Caco-2 (cell line): ENCODE data around the gene RSF1. TPM values are rescaled to one million over a fixed set of nuclear protein-coding genes. Genes with fewer than 3 reads are reported as not detected.

Experiments
- BruUV-seq: library from RNA; stranded (reverse); fragments of 400-500 nt; replicated peaks from 2 replicates; lab custom pipeline; 2021; lab: Mats Ljungman, UMichigan
- CTCF ChIA-PET: fragments of 300-600 bp; sonication (Branson Sonifier 250); formaldehyde crosslinking; loops from one replicate; lab custom pipeline; 2022; ENCODE audit warnings: antibody characterized with exemption; lab: Charles Lee
- POLR2A ChIA-PET: fragments of 300-600 bp; sonication (Branson Sonifier 250); formaldehyde crosslinking; loops from one replicate; lab custom pipeline; 2022; ENCODE audit warnings: antibody characterized with exemption; lab: Charles Lee
- DNase-seq, 2 experiments: peaks; one replicate each; pipeline versions ENCODE4 v3.0.0 to v3.0.0-alpha.2; 2020 to 2022
- H3K27me3 ChIP-seq: replicated peaks from 2 replicates; pipeline ENCODE4 v1.6.0; 2011; ENCODE audit warnings: low read length; ENCODE audit not compliant: control insufficient read depth, insufficient read depth
- H3K36me3 ChIP-seq: 2 replicates; pipeline ENCODE4 v1.5.1; 2011; ENCODE audit warnings: low read length; ENCODE audit not compliant: control insufficient read depth, insufficient read depth
- H3K4me1 ChIP-seq: fragments of 250-450 bp; sonication (Bioruptor Pico); 2 replicates; pipeline ENCODE4 v1.5.1; 2020; ENCODE audit warnings: mild to moderate bottlenecking
- H3K4me3 ChIP-seq: 2 replicates; pipeline ENCODE4 v1.5.1; 2011; ENCODE audit warnings: low read depth, mild to moderate bottlenecking, control low read depth, low read length
- H3K9me3 ChIP-seq: fragments of 250-450 bp; sonication (Bioruptor Pico); 2 replicates; pipeline ENCODE4 v1.5.1; 2020; ENCODE audit warnings: mild to moderate bottlenecking, moderate library complexity
- H3K27ac Mint-ChIP-seq: one replicate; pipeline ENCODE4 v1.8.0; 2022; ENCODE audit warnings: mixed read lengths; ENCODE audit not compliant: unreplicated experiment
- H3K27me3 Mint-ChIP-seq: one replicate; pipeline ENCODE4 v1.8.0; 2022; ENCODE audit warnings: mixed read lengths; ENCODE audit not compliant: insufficient read depth, unreplicated experiment
- H3K36me3 Mint-ChIP-seq: one replicate; pipeline ENCODE4 v1.8.0; 2022; ENCODE audit warnings: mild to moderate bottlenecking, mixed read lengths; ENCODE audit not compliant: insufficient read depth, unreplicated experiment
- H3K4me1 Mint-ChIP-seq: one replicate; pipeline ENCODE4 v1.8.0; 2022; ENCODE audit warnings: low read depth, mixed read lengths; ENCODE audit not compliant: unreplicated experiment
- H3K4me3 Mint-ChIP-seq: one replicate; pipeline ENCODE4 v1.8.0; 2022; ENCODE audit warnings: mild to moderate bottlenecking, moderate library complexity, mixed read lengths; ENCODE audit not compliant: unreplicated experiment
- H3K9me3 Mint-ChIP-seq: one replicate; pipeline ENCODE4 v1.8.0; 2022; ENCODE audit warnings: mixed read lengths; ENCODE audit not compliant: unreplicated experiment
- CTCF ChIP-seq, 2 experiments: fragments of 200-600 bp in 1 of 2; IDR thresholded peaks; 1 replicate in 1 of 2; 2 replicates in 1 of 2; pipeline versions ENCODE4 v1.5.1 to v1.8.0; 2011 to 2022; ENCODE audit warnings: antibody characterized with exemption in 1 of 2, control low read depth in 1 of 2, inconsistent platforms in 1 of 2, low read depth in 1 of 2, low read length in 1 of 2, mild to moderate bottlenecking in 1 of 2, moderate library complexity in 1 of 2; ENCODE audit not compliant: insufficient read depth in 1 of 2, severe bottlenecking in 1 of 2, unreplicated experiment in 1 of 2
- intact Hi-C: fragments of 100-400 bp; cut with micrococcal nuclease; formaldehyde crosslinking; loops from one replicate; pipeline ENCODE4 v1.10.0; 2022; ENCODE audit not compliant: unreplicated experiment
- total RNA-seq: library from RNA; stranded (reverse); gene quantifications from 2 replicates; pipeline ENCODE4 v1.2.3, GENCODE V29; 2022

RSF1 gene
- total RNA-seq, 1 experiment from 2014 or later = 121 TPM

DNA sequence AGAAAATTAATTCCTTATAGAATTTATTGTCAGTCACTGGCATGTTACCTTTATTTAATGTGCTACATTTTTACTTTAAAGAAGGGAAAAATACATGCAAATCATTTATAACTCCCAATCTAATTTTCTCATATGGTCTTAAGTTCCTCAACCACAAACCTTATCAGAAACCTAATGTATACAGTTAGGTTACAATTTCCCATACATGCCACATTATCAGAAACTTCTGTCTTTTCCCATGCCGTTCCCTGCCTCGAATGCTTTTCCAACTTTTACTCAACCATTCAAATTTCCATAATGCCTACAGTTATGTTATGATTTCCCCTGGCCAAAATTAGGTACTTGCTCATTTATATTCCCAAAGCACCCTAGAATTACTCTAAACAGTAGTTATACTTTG is 13.5 kb downstream of the RSF1 start:
- Mint-ChIP-seq H3K36me3 (peaks cover 19% of the 10 kb centered on the region), H3K4me3 (no peak overlapping the region), H3K27ac (no peak overlapping the region), H3K9me3 (no peaks in the 10 kb centered on the region), H3K4me1 (peaks cover 43% of the 10 kb centered on the region), H3K27me3 (no peaks in the 10 kb centered on the region)
- Histone ChIP-seq H3K27me3 (no peaks in the 10 kb centered on the region), H3K4me1 (peaks cover 40% of the 10 kb centered on the region), H3K36me3 (no peaks in the 10 kb centered on the region), H3K9me3 (no peaks in the 10 kb centered on the region), H3K4me3 (no peak overlapping the region)
- no peak for TF ChIP-seq CTCF (IDR thresholded peaks at IDR 0.05; ENCODE audit: insufficient read depth in 1 of 2, low read depth in 1 of 2, low read length in 1 of 2, severe bottlenecking in 1 of 2, unreplicated experiment in 1 of 2)
- BruUV-seq = no TSS peak
- ChIA-PET CTCF (no interaction called here), POLR2A (no interaction called here)
- DNase-seq = no peak
- intact Hi-C loops = no loop called here

- peaks cover 46% of the 10 kb centered on the region for H3K4me1 ChIP-seq
- CTCF ChIA-PET = no interaction called here
- no peaks in the 10 kb centered on the region for H3K9me3 ChIP-seq
- peak overlapping the region; percentile 10 for H3K27ac Mint-ChIP-seq
- no peak for DNase-seq
- H3K27me3 ChIP-seq = no peaks in the 10 kb centered on the region
- BruUV-seq = no TSS peak
- intact Hi-C loops = no loop called here
- no peaks in the 10 kb centered on the region for H3K36me3 ChIP-seq
- H3K4me1 Mint-ChIP-seq = peaks cover 48% of the 10 kb centered on the region
- peaks cover 24% of the 10 kb centered on the region for H3K36me3 Mint-ChIP-seq
- no peak for TF ChIP-seq CTCF (IDR thresholded peaks at IDR 0.05; ENCODE audit: insufficient read depth in 1 of 2, low read depth in 1 of 2, low read length in 1 of 2, severe bottlenecking in 1 of 2, unreplicated experiment in 1 of 2)
- no peaks in the 10 kb centered on the region for H3K9me3 Mint-ChIP-seq
- H3K4me3 ChIP-seq = no peak overlapping the region
- POLR2A ChIA-PET = no interaction called here
- no peak overlapping the region for H3K4me3 Mint-ChIP-seq
- no peaks in the 10 kb centered on the region for H3K27me3 Mint-ChIP-seq
Observed at GRCh38 chr11:77806415-77806814, 14.1 kb downstream of the RSF1 start.

DNA sequence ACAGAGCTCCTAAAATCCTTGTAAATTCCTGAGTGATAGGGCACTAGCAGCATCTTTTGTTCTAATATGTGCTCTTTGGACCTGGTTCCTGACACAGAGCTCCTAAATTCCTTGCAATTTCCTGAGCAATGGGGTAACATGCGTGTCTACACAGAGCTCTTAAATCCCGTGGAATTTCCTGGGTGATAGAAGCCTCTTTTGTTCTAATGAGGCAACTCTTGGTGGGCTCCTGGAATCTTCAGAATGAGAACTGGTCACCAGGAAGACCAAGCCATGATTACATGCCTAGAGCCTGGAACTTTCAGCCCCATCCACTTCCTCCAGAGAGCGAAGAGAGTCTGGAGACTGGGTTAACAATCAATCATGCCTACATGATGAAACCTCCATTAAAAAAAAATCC is 19.0 kb downstream of the RSF1 start:
- no peak for TF ChIP-seq CTCF (IDR thresholded peaks at IDR 0.05; ENCODE audit: insufficient read depth in 1 of 2, low read depth in 1 of 2, low read length in 1 of 2, severe bottlenecking in 1 of 2, unreplicated experiment in 1 of 2)
- H3K27me3 Mint-ChIP-seq = no peaks in the 10 kb centered on the region
- H3K27ac Mint-ChIP-seq = peak overlapping the region; percentile 94
- Histone ChIP-seq H3K27me3 (no peaks in the 10 kb centered on the region), H3K4me1 (peaks cover 39% of the 10 kb centered on the region), H3K4me3 (no peak overlapping the region), H3K36me3 (peaks cover 3% of the 10 kb centered on the region; the same call in 1 of the 2 replicates), H3K9me3 (no peaks in the 10 kb centered on the region)
- intact Hi-C loops = loop anchor here (1.0 kb wide), 4 partner anchors 18 to 289 kb away; no protein-coding TSS in a partner anchor
- CTCF ChIA-PET = interaction anchor here (0.9 kb wide), 5 partner anchors 17 to 558 kb away, joined by 3 to 4 read pairs (median 3); partner anchors contain the start of gene INTS4
- H3K9me3 Mint-ChIP-seq = no peaks in the 10 kb centered on the region
- peak overlapping the region; percentile 64 for H3K4me3 Mint-ChIP-seq
- peak; percentile 86 to 90 for DNase-seq
- peaks cover 44% of the 10 kb centered on the region for H3K4me1 Mint-ChIP-seq
- BruUV-seq = no TSS peak
- peaks cover 58% of the 10 kb centered on the region for H3K36me3 Mint-ChIP-seq
- POLR2A ChIA-PET = interaction anchor here (0.5 to 2.0 kb wide), 6 partner anchors 12 to 1429 kb away, joined by 3 to 18 read pairs (median 4); partner anchors contain the start of genes INTS4 and RSF1
